Activated naive CD4-positive, alpha-beta T cell treated with anti-CD3 and anti-CD28 coated beads, Interleukin-2, amount 10 ng/mL, durations not matched to agents 7 days and 5 days (primary cell): ENCODE data around the gene DUOXA2.
"Not testable (repeated sequence)": the region's sequence is repeated elsewhere in the genome, so short reads cannot be mapped to it uniquely, and the experiment has no call there.

Source experiments
- CTCF ChIA-PET: fragments of 350-600 bp; sonication (Branson Sonifier 250); formaldehyde crosslinking; loops from one replicate; lab custom pipeline; 2021; ENCODE audit warnings: antibody characterized with exemption; lab: Charles Lee
- DNase-seq: peaks from one replicate; pipeline ENCODE4 v3.0.0-alpha.2; 2020
- H3K27ac Mint-ChIP-seq: one replicate; pipeline ENCODE4 v1.8.0; 2021; ENCODE audit warnings: mild to moderate bottlenecking, moderate library complexity, mixed read lengths
- H3K27me3 Mint-ChIP-seq: one replicate; pipeline ENCODE4 v1.8.0; 2021; ENCODE audit warnings: mild to moderate bottlenecking, mixed read lengths
- H3K36me3 Mint-ChIP-seq: one replicate; pipeline ENCODE4 v1.8.0; 2021; ENCODE audit warnings: mixed read lengths
- H3K4me1 Mint-ChIP-seq: one replicate; pipeline ENCODE4 v1.8.0; 2021; ENCODE audit warnings: mixed read lengths
- H3K4me3 Mint-ChIP-seq: one replicate; pipeline ENCODE4 v1.8.0; 2021; ENCODE audit warnings: mild to moderate bottlenecking, moderate library complexity, mixed read lengths
- H3K9me3 Mint-ChIP-seq: one replicate; pipeline ENCODE4 v1.8.0; 2021; ENCODE audit warnings: mixed read lengths

DUOXA2 gene

DNA sequence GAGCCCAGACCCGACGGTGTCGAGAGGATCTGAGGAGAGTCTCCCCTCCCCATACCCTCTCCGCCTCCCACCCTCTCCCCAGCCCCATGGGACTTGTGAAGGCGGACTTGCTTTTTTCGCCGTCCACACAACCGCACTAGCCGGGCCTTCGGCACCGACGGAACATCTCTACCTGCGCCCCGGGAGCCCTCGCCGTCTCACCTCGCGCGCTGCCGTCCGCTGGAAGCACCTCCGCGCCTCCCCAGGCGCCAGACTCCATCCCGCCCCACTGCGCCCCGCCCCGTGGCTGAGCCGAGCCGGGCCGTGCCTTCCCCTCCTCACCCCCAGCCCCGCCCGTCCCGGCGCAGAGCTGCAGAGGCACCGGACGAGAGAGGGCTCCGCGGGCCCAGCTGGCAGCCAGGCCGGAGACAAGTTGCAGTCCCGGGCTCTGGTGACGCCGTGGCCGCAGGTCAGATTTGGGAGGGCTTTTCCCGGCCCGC is 15.6 kb downstream of the DUOXA2 start, which contains the start of the genes DUOX1 and DUOXA1:
Gene DUOX1, plus strand, starts transcription at position 344 of the 479 bp plus-strand sequence. CDS start 1,973 bp downstream, outside the sequence.
Gene DUOXA1, minus strand, starts transcription at position 229 of the 479 bp plus-strand sequence. CDS start 6,865 bp downstream, outside the sequence.
- Mint-ChIP-seq H3K27me3 (peaks cover 89% of the 10 kb centered on the region), H3K4me1 (peaks cover 5% of the 10 kb centered on the region), H3K27ac (no peak within 1 kb of the TSS), H3K4me3 (no peak within 1 kb of the TSS), H3K36me3 (no peaks in the 10 kb centered on the region), H3K9me3 (no peaks in the 10 kb centered on the region)
- CTCF ChIA-PET = interaction anchor here (2.2 kb wide), 1 partner anchor 12 kb away, joined by 14 read pairs; no protein-coding TSS in a partner anchor
- peak; percentile 60 for DNase-seq

- H3K4me3 Mint-ChIP-seq = no peak overlapping the region
- peaks cover 9% of the 10 kb centered on the region for H3K4me1 Mint-ChIP-seq
- no peaks in the 10 kb centered on the region for H3K36me3 Mint-ChIP-seq
- H3K27ac Mint-ChIP-seq = no peak overlapping the region
- peaks cover 89% of the 10 kb centered on the region for H3K27me3 Mint-ChIP-seq
- no peaks in the 10 kb centered on the region for H3K9me3 Mint-ChIP-seq
- DNase-seq = no peak
- CTCF ChIA-PET = interaction anchor here (1.2 to 2.2 kb wide), 2 partner anchors 13 to 50 kb away, joined by 4 to 14 read pairs; no protein-coding TSS in a partner anchor
Measured at GRCh38 chr15:45130291-45131000, 16.3 kb downstream of the DUOXA2 start.

GRCh38 chr15:45131510-45131909 is 17.4 kb downstream of the DUOXA2 start:
- H3K27me3 Mint-ChIP-seq = peaks cover 87% of the 10 kb centered on the region
- CTCF ChIA-PET = interaction anchor here (0.8 to 2.2 kb wide), 4 partner anchors 13 to 49 kb away, joined by 3 to 15 read pairs (median 9); no protein-coding TSS in a partner anchor

GRCh38 chr15:45132844-45133560 is 18.9 kb downstream of the DUOXA2 start:
- CTCF ChIA-PET = interaction anchor here (0.7 to 2.2 kb wide), 3 partner anchors 10 to 206 kb away, joined by 3 to 15 read pairs (median 3); no protein-coding TSS in a partner anchor
- Mint-ChIP-seq H3K4me3 (no peak overlapping the region), H3K27me3 (peaks cover 91% of the 10 kb centered on the region), H3K27ac (no peak overlapping the region), H3K4me1 (peaks cover 13% of the 10 kb centered on the region), H3K9me3 (no peaks in the 10 kb centered on the region), H3K36me3 (no peaks in the 10 kb centered on the region)
- no peak for DNase-seq

More at GRCh38 chr15:45131510-45131909, 17.4 kb downstream of the DUOXA2 start:
- Mint-ChIP-seq H3K4me1 (peaks cover 13% of the 10 kb centered on the region), H3K4me3 (no peak overlapping the region), H3K27ac (no peak overlapping the region), H3K9me3 (no peaks in the 10 kb centered on the region), H3K36me3 (no peaks in the 10 kb centered on the region)
- no peak for DNase-seq

DNA sequence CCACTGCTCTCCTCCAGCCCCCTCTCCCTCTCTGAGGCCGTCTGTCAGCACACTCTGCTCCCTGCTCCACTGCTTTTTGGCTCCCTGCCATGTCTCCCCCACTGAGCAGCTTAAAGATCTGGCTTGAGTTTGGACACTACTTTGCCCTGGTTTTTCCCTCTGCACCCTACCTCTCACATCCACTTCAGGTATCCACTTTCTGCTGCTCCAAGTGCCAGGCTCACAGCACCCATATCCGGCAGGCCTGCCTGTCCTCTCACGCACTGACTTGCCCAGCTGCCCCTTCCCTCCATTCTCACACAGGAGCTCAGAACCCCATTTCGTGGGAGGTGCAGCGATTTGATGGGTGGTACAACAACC is 19.4 kb downstream of the DUOXA2 start:
- Mint-ChIP-seq H3K4me3 (no peak overlapping the region), H3K36me3 (no peaks in the 10 kb centered on the region), H3K4me1 (peaks cover 11% of the 10 kb centered on the region), H3K9me3 (no peaks in the 10 kb centered on the region), H3K27me3 (peaks cover 89% of the 10 kb centered on the region), H3K27ac (no peak overlapping the region)
- no peak for DNase-seq
- CTCF ChIA-PET = interaction anchor here (1.0 to 2.2 kb wide), 2 partner anchors 11 to 15 kb away, joined by 3 to 15 read pairs; no protein-coding TSS in a partner anchor

GRCh38 chr15:45134046-45134445 is 19.9 kb downstream of the DUOXA2 start:
- H3K4me1 Mint-ChIP-seq = peaks cover 11% of the 10 kb centered on the region
- H3K36me3 Mint-ChIP-seq = no peaks in the 10 kb centered on the region
- DNase-seq = no peak
- H3K9me3 Mint-ChIP-seq = no peaks in the 10 kb centered on the region
- H3K27me3 Mint-ChIP-seq = peaks cover 84% of the 10 kb centered on the region
- CTCF ChIA-PET = interaction anchor here (1.9 kb wide), 1 partner anchor 16 kb away, joined by 8 read pairs; no protein-coding TSS in a partner anchor
- H3K4me3 Mint-ChIP-seq = no peak overlapping the region
- no peak overlapping the region for H3K27ac Mint-ChIP-seq

- peaks cover 75% of the 10 kb centered on the region for H3K27me3 Mint-ChIP-seq
- peak overlapping the region; percentile 3 for H3K27ac Mint-ChIP-seq
- DNase-seq = peak; percentile 42
- CTCF ChIA-PET = interaction anchor here (0.7 to 1.9 kb wide), 3 partner anchors 14 to 24 kb away, joined by 3 to 8 read pairs (median 5); no protein-coding TSS in a partner anchor
- H3K4me3 Mint-ChIP-seq = peak overlapping the region; percentile 23
- H3K4me1 Mint-ChIP-seq = peaks cover 11% of the 10 kb centered on the region
- H3K9me3 Mint-ChIP-seq = no peaks in the 10 kb centered on the region
- no peaks in the 10 kb centered on the region for H3K36me3 Mint-ChIP-seq
Measured at GRCh38 chr15:45134682-45135604, 20.8 kb downstream of the DUOXA2 start.

GRCh38 chr15:45135705-45136377 is 21.7 kb downstream of the DUOXA2 start:
- peaks cover 66% of the 10 kb centered on the region for H3K27me3 Mint-ChIP-seq
- H3K4me1 Mint-ChIP-seq, H3K27ac Mint-ChIP-seq, H3K4me3 Mint-ChIP-seq, H3K36me3 Mint-ChIP-seq, H3K9me3 Mint-ChIP-seq, DNase-seq: not testable (repeated sequence)
- CTCF ChIA-PET = interaction anchor here (0.7 to 1.9 kb wide), 3 partner anchors 15 to 23 kb away, joined by 3 to 8 read pairs (median 5); no protein-coding TSS in a partner anchor

GRCh38 chr15:45136378-45136764 is 22.2 kb downstream of the DUOXA2 start:
- H3K4me3 Mint-ChIP-seq = no peak overlapping the region
- peaks cover 66% of the 10 kb centered on the region for H3K27me3 Mint-ChIP-seq
- CTCF ChIA-PET = interaction anchor here (1.0 kb wide), 1 partner anchor 321 kb away, joined by 3 read pairs; no protein-coding TSS in a partner anchor
- H3K36me3 Mint-ChIP-seq = no peaks in the 10 kb centered on the region
- H3K9me3 Mint-ChIP-seq = no peaks in the 10 kb centered on the region
- no peak overlapping the region for H3K27ac Mint-ChIP-seq
- peaks cover 9% of the 10 kb centered on the region for H3K4me1 Mint-ChIP-seq
- DNase-seq = no peak

GRCh38 chr15:45137703-45138102 is 23.6 kb downstream of the DUOXA2 start:
- H3K4me3 Mint-ChIP-seq = no peak overlapping the region
- peaks cover 9% of the 10 kb centered on the region for H3K4me1 Mint-ChIP-seq
- peaks cover 55% of the 10 kb centered on the region for H3K27me3 Mint-ChIP-seq
- H3K36me3 Mint-ChIP-seq = no peaks in the 10 kb centered on the region
- no peak overlapping the region for H3K27ac Mint-ChIP-seq
- H3K9me3 Mint-ChIP-seq = no peaks in the 10 kb centered on the region
- CTCF ChIA-PET = interaction anchor here (1.0 to 1.1 kb wide), 2 partner anchors 19 to 320 kb away, joined by 3 read pairs; no protein-coding TSS in a partner anchor
- DNase-seq = no peak

- Mint-ChIP-seq H3K36me3 (no peaks in the 10 kb centered on the region), H3K27ac (no peak overlapping the region), H3K9me3 (no peaks in the 10 kb centered on the region), H3K27me3 (peaks cover 42% of the 10 kb centered on the region), H3K4me1 (peaks cover 9% of the 10 kb centered on the region), H3K4me3 (no peak overlapping the region)
- DNase-seq = no peak
- CTCF ChIA-PET = no interaction called here
Measured at GRCh38 chr15:45138814-45139765, 25.0 kb downstream of the DUOXA2 start.

- no peak overlapping the region for H3K27ac Mint-ChIP-seq
- CTCF ChIA-PET = interaction anchor here (0.8 kb wide), 1 partner anchor 15 kb away, joined by 3 read pairs; no protein-coding TSS in a partner anchor
- H3K4me1 Mint-ChIP-seq = peaks cover 7% of the 10 kb centered on the region
- peaks cover 42% of the 10 kb centered on the region for H3K27me3 Mint-ChIP-seq
- H3K4me3 Mint-ChIP-seq = no peak overlapping the region
- no peaks in the 10 kb centered on the region for H3K36me3 Mint-ChIP-seq
- H3K9me3 Mint-ChIP-seq = no peaks in the 10 kb centered on the region
- no peak for DNase-seq
Measured at GRCh38 chr15:45139770-45140169, 25.6 kb downstream of the DUOXA2 start.
